ENCODE measurements around the gene ACTC1.

GRCh38 chr15:34765741-34766140, 29.6 kb downstream of the ACTC1 start:
- TF ChIP-seq CTCF (IDR thresholded peaks at IDR 0.05) (no peak), POLR2A (IDR thresholded peaks at IDR 0.05) (no peak), POLR2AphosphoS5 (IDR thresholded peaks at IDR 0.05) (no peak)

All from stomach (tissue), 4 donors.